ENCODE measurements around the gene EPN3.

GRCh38 chr17:50590946-50591737, 58.6 kb downstream of the EPN3 start:
- TF ChIP-seq CTCF (IDR thresholded peaks at IDR 0.05) (no peak), POLR2A (IDR thresholded peaks at IDR 0.05) (no peak)

Measured in uterus (tissue), 2 donors.